Non-pigmented ciliary epithelial cell (primary cell): ENCODE measurements around the gene BTF3.

Source experiments
- DNase-seq: peaks from one replicate; pipeline ENCODE4 v3.0.0-alpha.2; 2010; ENCODE audit warnings: low read depth

BTF3 gene

DNA sequence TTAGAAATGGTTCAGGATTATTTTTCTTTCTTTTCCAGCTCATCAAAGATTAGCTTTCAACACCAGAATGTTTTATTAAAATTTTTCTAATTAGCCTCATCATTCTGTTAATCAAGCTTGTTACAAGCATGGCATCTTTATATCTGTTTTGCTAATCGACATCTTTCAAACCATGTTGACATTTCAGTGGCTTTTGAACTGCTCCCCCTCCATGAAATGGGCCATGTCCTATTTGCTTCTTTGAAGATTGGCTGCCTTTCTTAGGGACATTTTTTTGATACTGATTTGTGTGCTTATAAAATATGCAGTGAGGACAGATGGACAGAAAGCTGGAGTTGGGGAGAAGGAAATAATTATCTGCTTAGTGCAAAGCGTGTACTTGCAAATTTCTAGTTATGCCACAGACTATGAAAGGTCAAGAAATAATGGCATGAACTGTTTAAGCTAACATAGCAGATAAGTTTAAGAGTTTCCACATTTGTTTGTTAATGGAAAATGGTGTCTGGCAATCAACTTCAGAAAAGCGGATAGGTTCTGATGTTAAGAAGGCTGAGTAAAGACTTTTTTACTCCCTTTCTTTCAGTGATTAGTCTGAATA, 27.5 kb downstream of the BTF3 start:
- DNase-seq: no peak

DNA sequence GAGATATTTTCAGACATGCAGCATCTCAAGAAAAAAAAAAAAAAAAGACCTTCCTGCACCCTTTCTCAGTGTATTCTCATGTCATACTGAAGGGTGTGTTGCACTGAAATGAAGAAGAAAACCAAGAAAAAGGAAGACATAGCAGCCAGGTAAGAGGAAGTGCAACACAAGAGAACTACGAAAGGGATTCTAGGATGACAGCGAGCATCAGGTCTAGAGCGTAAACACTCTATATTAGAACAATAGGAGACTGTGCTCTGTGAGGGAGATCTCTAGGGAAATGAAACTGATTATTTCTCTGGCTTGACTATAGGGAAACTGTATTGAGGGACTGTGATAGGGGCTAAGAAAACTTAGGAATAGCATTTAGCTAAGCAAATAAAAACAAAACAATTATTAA, 30.0 kb downstream of the BTF3 start:
- DNase-seq: no peak

- no peak for DNase-seq
These were observed 30.8 kb downstream of the BTF3 start for GRCh38 chr5:73529081-73529480.

GRCh38 chr5:73531356-73531755, 33.1 kb downstream of the BTF3 start:
- DNase-seq: no peak

DNA sequence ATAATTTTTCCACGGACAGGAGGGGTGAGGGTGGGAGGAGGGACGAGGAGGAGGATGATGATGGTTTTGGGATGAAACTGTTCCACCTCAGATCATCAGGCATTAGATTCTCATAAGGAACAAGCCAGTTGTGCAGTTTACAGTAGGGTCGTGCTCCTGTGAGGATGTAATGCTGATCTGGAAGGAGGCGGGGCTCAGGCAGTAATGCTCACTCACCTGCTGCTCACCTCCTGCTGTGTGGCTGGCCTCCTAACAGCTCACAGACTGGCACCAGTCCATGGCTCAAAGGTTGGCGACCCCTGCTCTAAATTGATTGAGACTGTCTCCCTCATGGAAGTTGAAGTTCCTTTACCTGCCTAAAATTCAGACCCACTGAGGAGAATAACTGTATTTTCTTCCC, 34.0 kb downstream of the BTF3 start:
- no peak for DNase-seq

DNA sequence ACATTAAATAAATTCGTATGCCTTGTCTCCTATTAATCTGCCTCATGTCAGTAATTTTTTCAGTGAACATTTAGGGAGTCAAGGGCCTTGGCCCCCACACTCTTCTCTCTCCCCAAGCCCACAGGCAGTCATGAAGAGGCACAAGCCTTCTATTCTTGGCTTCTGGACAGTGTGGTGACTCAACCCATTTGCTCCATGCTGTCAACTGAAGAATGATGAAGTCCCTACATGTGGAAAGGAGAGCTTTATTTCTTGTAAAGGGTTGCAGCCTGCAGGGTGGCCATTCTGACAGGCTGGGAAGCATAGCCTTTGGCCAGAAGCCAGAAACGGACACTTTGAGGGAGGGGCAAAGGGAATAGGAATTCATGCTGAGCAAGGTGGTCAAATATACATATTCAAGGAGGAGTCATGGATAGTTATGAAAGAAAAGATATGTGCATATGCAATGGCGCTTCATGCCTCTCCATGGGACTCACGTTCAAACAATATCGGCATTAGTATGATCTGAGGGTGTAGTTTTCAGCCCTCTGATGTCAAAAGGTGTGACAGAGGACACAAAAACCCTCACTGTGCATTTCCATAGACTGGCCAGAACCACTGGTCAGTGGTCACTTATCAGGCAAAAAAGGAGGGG, 35.9 kb downstream of the BTF3 start:
- no peak for DNase-seq

DNA sequence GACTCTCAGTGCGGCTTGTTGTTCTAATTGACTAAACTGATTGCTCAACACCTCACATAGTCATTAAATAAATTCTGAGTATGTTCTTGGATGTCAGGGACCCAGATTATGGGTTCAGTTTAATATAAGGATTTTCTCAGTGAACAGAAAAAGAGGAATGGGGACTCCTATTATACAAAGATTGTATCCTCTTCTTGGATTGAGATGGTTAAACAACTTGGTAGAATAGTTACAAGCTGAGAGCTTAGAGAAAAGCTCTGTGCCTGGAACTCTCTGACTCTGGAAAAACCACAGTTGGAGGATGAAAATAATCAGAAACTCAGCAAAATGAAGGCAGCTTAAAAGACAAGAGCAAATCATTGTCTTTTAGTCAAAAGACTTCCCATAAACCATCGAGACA, 36.7 kb downstream of the BTF3 start:
- DNase-seq: no peak

GRCh38 chr5:73539730-73540129, 41.5 kb downstream of the BTF3 start:
- no peak for DNase-seq

GRCh38 chr5:73540192-73540591, 42.0 kb downstream of the BTF3 start:
- peak; percentile 59 for DNase-seq

DNA sequence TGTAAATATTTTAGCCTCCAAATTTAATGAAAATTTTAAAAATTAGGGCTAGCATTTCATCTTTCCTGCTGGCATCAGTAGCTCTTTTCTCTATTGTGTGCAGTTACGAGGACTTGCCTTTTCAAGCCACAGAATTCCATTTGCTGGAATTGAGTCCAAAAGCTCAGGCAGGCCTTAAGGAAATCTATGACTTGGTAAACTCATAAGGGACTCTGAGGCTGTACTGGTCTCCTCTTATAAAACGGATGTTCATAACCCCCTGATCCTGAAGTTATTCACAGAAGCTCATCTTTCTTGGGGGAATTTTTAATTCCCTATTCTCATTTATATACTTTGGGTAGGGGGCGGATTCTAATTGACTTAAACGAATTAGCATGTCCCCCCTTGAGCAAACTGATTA, 43.8 kb downstream of the BTF3 start:
- no peak for DNase-seq

GRCh38 chr5:73544429-73545402, 46.5 kb downstream of the BTF3 start:
- DNase-seq: no peak

DNA sequence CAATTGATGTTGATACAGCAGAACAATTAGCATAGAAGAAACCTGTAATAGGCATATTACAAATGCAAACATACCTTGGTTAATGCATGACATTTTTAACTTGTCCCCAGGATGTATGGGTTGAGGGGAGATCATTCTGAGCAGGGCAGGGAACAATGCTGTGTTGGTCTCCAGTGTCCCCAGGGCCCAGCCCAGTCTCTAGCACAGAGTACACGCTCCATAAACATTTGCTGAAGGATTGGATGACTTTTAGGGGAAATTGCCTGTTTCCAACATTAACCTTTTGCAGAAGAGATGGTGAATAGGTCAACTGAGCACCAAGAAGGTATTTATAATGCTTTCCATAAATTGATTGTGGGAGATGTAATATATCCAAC, 47.1 kb downstream of the BTF3 start:
- DNase-seq: no peak

DNA sequence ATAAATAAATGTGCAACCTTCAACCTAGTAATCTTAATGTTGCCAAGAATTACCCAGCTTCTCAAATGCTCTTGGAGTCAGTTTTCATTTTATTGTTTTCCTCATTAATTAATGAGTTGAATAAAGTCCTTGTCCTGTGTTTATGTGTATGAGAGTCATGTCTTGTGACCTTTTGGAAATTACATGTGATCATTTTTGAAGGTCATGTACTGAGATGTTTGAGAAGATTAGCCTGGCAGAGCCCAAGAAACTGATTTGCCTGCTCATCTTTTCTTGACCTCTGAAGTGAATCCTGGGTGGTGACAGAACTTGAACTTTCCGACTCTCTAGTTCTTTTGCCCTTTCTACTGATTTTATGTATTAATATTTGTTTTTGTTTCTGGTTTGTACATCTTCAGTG, 51.8 kb downstream of the BTF3 start:
- no peak for DNase-seq

DNA sequence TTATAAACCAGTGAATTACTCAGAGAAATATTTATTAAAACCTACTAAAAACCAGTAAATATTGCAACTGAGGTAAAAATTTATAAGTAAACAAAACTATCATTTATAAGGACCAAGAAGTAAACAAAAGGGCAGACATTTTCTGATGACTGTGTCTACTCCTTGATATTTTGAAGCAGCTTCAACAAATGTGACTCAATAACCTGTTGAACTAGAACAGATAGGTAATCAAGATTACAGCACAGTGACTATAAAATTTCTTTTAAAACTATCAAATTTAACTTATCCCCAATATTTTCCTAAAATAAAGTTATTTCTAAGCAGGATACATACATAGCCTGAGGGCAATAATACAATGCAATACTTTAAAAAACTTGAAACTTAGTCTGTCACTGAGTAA, 54.4 kb downstream of the BTF3 start:
- no peak for DNase-seq
